Bronchial epithelial cell (primary cell): ENCODE measurements around the gene BTN3A1. TPM values are rescaled to one million over a fixed set of nuclear protein-coding genes. Genes with fewer than 3 reads are reported as not detected.

Experiments used
- DNase-seq: peaks from one replicate; pipeline ENCODE4 v3.0.0-alpha.2; 2010; ENCODE audit warnings: low read depth
- FAIRE-seq: peaks from 2 replicates; lab custom pipeline; 2011; peaks lifted over from hg19 to GRCh38; lab: Jason Lieb, UNC
- H3K27me3 ChIP-seq: 2 replicates; pipeline ENCODE4 v1.5.1; 2011; ENCODE audit warnings: low read length; ENCODE audit not compliant: control insufficient read depth, insufficient read depth
- H3K36me3 ChIP-seq: 2 replicates; pipeline ENCODE4 v1.5.1; 2011; ENCODE audit warnings: low read length; ENCODE audit not compliant: control insufficient read depth, insufficient read depth
- H3K4me3 ChIP-seq: 2 replicates; pipeline ENCODE4 v1.5.1; 2011; ENCODE audit warnings: mild to moderate bottlenecking, low read depth, low read length, control low read depth
- total RNA-seq: library from RNA; depleted of rRNA; stranded (reverse); fragments of >200 nt; gene quantifications from 2 replicates; pipeline ENCODE4 v1.2.1, GENCODE V29; 2014
- TF ChIP-seq, protein P1 (sequence below): IDR thresholded peaks from 2 replicates; pipeline ENCODE4 v1.5.1; 2011; ENCODE audit warnings: mild to moderate bottlenecking, moderate library complexity, low read length, control low read depth, inconsistent platforms; ENCODE audit not compliant: insufficient read depth, severe bottlenecking

The BTN3A1 gene
- total RNA-seq, 1 donor from 2014 or later = 3.9 TPM

DNA sequence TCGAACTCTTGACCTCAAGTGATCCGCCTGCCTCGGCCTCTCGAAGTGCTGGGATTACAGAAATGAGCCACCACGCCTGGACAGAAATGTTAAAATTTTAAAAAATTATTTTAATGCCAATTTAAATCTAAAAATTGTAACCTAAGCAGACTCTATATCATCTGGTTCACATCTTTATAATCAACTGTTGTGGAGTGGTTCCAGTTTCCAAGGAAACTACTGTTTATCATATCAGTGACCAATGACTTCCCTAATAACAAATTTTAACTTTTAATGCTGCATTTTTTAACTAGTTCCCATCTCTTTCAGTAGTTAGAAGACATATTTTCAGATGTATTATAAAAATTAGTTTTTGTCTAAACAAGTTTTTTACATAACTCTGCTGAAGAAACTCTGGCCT, 42.3 kb upstream of the BTN3A1 start:
- FAIRE-seq (no peak), DNase-seq (no peak)
- no peaks in the 10 kb centered on the region for H3K27me3 ChIP-seq
- H3K36me3 ChIP-seq = no peaks in the 10 kb centered on the region
- H3K4me3 ChIP-seq = no peak overlapping the region
- TF ChIP-seq, protein P1, sequence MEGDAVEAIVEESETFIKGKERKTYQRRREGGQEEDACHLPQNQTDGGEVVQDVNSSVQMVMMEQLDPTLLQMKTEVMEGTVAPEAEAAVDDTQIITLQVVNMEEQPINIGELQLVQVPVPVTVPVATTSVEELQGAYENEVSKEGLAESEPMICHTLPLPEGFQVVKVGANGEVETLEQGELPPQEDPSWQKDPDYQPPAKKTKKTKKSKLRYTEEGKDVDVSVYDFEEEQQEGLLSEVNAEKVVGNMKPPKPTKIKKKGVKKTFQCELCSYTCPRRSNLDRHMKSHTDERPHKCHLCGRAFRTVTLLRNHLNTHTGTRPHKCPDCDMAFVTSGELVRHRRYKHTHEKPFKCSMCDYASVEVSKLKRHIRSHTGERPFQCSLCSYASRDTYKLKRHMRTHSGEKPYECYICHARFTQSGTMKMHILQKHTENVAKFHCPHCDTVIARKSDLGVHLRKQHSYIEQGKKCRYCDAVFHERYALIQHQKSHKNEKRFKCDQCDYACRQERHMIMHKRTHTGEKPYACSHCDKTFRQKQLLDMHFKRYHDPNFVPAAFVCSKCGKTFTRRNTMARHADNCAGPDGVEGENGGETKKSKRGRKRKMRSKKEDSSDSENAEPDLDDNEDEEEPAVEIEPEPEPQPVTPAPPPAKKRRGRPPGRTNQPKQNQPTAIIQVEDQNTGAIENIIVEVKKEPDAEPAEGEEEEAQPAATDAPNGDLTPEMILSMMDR = no peak

DNA sequence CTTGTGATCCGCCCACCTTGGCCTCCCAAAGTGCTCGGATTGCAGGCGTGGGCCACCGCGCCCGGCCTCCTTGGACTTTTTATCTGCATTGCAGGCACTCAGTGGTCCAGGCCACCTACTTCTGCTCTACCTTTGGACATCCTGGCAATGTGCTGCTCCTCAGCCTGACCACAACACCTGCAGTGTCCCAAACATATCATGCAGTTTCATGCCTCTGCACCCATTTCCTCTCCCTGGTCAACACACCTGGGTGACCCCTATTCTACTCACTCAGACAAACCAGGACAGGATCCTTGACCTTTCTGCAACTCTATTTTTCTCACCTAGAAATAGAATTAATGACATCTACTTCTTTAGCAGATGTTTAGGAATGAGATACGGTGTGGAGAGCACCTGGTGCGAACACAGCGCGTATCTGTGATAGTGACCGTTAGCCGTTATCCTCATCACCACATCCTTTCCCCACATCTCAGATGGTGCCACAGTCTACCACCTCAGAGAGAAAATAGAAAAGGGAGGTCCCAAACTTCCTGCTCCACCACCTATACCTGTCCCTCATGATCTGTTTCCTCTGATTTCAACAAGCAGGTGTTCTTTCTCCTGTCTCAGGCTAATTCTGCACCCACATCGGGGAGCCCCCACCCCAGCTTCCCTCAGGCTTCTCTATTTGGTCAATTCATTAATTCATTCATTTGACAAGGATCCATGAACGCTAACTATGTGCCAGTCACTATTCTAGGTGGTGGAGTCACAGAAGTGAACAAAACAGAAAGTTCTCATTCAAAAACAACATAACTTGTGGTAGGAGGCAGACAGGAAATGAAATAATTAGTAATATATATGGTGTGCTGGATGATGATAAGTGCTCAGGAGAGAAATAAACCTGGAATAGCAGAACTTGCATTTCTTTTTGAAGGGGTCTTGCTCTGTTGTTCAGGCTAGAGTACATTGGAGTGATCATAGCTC, 41.3 kb upstream of the BTN3A1 start:
- Histone ChIP-seq H3K27me3 (no peaks in the 10 kb centered on the region), H3K36me3 (no peaks in the 10 kb centered on the region), H3K4me3 (no peak overlapping the region)
- no peak for DNase-seq
- TF ChIP-seq, protein P1 = no peak
- FAIRE-seq = no peak

DNA sequence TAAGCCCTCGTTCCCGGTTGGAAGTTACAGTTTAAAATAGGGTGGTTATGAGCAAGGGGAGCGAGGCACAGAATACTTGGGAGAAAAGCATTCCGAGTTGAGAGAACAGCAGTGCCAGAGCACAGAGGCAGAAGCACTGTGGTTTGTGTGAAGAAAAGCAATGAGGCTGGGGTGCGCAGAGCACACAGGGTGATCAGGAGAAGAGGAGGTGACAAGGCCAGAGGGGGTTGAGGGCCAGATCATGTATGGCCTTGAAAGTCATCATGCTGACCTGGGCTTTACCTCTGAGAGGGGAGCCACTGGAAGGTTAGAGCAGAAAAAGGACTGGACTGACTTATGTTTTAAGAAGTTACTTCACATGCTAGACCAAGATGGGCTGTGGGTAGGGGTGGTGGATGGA, 40.5 kb upstream of the BTN3A1 start:
- H3K27me3 ChIP-seq = no peaks in the 10 kb centered on the region
- no peaks in the 10 kb centered on the region for H3K36me3 ChIP-seq
- FAIRE-seq (no peak), DNase-seq (no peak)
- H3K4me3 ChIP-seq = no peak overlapping the region
- TF ChIP-seq, protein P1 = no peak

DNA sequence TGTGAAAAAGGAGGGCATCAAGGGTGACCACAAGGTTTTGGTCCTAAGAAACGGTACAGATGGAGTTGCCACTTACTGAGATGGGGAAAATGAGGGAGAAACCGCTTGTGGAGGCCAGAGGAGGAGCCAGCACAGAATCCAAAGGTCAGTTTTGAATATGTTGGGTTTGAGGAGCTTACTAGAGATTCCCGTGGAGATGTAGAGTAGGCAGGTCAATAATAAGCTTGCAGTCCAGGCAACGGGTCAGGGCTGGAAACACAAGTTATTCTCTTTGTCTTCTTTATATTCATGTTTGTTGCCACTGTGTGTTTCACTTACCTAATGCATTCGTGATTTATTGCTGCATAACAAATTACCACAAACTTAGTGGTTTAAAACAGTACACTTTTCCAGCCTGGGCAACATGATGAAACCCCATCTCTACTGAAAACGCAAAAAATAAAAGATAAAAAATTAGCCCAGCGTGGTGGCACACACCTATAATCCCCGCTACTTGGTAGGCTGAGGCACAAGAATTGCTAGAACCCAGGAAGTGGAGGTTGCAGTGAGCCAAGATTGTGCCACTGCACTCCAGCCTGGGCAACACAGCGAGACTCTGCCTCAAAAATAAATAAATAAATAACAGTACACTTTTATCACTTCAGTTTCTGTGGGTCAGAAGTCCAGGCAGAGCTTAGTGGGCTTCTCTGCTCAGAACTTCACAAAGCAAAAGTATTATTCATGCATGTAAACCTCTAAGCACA, 39.8 kb upstream of the BTN3A1 start:
- TF ChIP-seq, protein P1 = no peak
- no peak overlapping the region for H3K4me3 ChIP-seq
- DNase-seq (no peak), FAIRE-seq (no peak)
- no peaks in the 10 kb centered on the region for H3K27me3 ChIP-seq
- H3K36me3 ChIP-seq = no peaks in the 10 kb centered on the region

DNA sequence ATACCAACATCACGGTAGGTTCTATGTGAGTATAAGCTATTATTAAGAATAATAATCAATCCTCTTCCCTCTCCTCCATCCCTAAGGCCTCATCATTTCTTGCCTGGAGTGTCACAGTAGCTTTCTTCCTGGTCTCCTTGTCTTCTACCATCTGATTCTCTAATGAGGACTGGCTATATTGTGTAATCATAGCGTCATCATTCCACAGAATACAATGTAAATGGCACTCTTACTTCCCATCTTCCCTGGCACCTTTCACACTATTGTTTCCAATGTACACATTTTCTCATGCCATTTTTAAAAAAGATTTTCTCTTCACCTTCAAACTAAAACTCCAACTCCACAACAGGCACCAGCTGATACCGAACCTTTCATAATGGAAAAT, 39.2 kb upstream of the BTN3A1 start:
- Histone ChIP-seq H3K27me3 (no peaks in the 10 kb centered on the region), H3K4me3 (no peak overlapping the region), H3K36me3 (no peaks in the 10 kb centered on the region)
- FAIRE-seq (no peak), DNase-seq (no peak)
- TF ChIP-seq, protein P1 = no peak
